ELF-1 (cell line): ENCODE results near the gene CBFA2T3.

Source experiments
- DNase-seq: peaks from one replicate; pipeline ENCODE4 v3.0.0-alpha.2; 2016; ENCODE audit warnings: low read depth, low spot score

CBFA2T3 gene

DNA sequence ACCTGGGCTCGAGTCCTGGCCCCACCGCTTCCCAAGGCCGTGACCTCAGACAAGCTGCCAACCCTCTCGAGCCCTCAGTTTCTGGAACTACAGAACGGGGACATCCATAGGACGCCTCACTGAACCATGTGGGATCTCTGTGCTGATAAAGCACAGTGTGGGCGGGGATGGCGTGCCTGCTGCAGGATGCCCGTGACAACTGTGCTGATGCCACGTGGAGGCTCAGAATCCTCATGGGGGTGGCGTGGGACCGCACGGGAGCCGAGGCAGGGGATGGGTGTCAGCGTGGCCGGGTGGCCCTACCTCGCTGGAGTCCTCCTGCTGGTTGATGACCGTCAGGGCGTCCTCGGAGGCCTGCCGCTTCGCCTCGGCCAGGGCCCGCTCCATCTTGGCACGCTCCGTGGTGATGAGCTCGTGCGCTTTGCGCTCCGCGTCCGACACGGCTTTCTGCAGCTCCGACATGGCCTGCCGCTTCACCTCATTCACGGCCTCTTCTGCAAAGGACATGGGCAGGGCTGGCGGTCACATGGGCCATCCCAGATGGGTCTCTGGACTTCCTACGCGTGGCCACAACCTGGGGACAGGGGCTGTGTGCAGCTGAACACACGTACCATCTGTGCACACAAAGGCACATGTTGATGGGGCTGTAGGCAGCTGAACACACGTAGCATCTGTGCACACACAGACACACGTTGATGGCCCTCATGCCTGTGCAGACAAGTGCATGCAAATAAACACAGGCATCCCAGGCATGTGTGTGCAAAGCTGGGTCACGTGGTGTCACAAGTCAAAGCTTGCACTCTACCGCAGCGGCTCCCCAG, 97.8 kb downstream of the CBFA2T3 start:
- no peak for DNase-seq

DNA sequence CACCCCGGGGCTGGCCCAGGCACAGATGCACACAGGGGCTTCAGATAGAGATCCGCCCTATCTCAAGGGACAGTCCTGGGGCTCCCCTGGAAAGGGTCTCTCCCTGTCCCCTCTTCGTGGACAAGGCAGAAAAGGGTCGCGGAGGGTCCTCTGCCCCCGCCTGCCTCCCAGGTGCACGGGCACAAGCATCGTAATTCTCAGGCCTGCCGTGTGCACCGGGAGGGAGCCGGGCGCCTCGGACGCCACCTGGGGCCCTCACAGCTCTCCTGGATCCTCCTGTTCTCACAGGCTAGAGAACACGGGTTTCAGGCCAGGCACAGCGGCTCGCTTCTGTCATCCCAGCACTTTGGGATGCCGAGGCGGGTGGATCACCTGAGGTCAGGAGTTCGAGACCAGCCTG, 98.7 kb downstream of the CBFA2T3 start:
- no peak for DNase-seq

DNA sequence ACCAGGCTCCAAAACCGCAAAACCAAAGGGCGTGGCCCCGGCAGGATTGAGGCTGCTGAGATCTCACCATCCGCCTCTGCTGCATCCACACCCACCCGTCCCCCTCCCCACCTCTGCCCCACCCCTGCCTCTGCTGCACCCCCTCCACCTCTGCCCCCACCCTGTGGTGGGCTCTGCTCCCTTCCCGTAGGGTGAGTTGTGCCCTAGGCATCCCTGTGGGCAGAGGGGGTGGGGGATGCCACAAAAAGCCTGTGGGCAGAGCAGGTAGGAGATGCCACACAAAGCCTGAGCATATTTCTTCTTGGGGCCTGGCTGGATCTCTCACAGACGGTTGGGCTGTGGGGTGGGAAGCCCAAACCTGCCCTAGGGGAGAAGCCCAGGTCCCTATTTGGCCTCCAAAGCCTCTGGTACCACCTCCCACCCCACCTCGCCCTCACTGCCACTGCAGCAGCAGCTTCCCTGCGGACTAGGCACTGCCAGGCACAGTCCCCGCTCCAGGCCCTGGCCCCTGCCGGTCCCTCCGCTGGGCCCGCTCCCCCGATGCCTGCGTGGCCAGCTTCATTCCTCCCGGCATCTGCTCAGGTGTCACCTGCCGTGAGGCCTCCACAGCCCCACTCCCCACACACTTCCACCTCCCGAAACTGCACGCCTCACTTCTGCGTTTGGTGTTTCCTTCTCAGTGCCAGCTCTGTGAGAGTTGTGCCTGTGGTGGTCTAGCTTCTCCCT, 99.3 kb downstream of the CBFA2T3 start:
- no peak for DNase-seq

DNA sequence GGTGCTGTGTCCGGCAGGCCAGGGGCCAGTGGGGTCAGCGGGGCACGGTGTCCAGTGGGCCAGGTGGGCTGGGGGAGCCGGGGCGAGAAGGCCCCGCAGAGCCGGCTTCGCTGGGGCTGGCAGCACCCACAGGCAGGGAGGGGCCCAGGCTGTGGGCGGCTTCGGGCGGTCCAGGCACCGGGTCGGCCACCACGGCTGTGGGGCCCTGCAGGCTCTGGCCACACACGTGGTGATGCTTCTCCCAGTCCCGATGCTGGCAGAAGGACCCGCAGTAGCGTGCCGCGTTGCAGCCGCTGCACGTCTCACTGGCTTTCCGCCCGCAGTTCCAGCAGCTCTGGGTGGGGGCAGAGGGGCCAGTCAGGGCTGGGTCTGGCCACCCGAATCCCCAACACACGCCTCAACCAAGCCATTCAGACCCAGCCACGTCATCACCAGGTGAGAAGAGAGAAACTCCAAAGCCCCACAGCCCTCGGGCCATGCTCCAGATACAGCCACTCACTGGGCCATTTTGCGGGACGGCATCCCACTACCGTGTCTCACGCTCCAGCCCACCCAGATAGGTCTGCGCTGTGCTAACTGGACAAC, 100.0 kb downstream of the CBFA2T3 start:
- DNase-seq = no peak

DNA sequence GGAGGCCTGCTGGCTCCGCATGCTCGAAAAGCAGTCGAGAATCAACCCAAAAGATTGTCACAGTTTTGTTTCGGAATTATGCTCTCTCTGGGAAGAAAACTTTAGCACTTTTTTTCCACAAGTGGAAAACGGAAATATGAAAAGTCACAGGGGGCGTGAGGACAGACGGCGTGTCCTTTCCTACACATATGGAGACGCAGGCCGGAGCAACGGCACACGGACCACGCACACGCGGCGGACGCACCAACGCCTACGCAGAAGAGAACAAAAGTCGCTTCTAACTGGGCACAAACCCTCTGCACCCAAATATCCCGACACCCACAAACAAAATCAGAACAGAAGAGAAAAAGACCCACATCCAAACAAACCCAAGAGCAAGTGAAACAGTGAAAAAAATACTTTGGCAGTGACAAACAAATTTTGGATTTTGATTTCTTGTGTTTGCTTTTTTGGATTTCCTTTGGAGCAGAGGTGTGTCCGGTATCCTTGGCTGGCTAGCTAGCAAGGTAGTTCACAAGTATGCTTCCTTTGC, 101.2 kb downstream of the CBFA2T3 start:
- DNase-seq = no peak

DNA sequence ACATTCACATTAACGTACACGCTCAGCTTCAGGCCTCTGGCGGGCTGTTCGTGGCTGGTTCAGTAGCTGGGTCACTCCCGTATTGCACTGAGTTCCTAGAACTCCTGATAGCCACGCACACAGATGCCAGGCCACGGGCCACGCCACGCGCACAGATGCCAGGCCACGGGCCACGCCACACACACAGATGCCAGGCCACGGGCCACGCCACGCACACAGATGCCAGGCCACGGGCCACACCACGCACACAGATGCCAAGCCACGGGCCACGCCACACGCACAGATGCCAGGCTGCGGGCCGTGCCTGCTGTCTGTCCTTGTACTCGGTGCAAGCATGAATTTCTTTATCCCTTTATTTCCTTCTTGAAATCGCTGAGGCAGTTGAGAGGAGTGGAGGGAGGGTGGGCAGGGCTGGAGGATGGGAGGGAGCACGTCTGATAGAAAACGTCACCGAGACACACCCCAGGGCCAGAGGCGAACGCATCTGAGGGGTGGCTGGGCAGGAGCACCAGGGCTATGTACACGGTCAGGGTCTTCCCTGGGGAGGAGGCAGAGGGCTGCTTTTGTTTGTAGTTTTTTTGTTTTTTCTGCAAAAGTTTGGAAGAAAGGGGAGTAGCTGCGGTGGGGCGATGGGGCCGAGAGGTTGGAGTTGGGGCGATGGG, 101.9 kb downstream of the CBFA2T3 start:
- DNase-seq = no peak

DNA sequence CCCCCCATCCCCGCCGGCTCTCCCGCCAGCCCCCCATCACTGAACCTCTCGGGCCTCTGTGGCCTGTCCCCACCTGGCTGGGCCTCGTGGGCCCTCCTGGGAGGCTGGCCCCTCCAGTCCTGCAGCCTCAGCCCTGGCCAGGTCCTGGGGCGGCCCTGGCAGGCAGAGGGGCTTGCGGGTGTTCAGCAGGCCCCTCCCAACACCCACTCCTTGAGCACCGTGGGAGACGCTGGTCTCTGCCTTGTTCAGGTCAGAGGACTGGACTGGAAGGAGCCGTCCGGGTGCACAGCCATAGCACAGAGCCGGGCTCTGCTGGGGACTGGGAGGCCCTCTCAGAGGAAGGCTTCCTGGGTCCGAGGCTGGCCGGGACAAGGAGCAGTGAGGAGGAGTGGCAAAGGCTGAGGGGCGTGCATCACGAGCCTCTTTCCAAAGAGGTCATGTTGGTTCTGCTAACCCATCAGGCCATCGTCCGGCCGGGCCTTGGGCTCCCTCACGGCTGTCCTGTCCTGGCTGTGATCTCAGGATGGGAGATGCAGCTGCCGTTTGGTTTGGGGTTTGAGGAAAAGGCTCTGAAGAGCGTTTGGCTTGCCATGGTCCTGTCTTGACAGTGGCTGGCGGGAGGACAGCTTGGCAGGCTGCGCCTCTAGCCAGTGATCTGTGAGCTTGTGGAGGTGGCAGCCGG, 104.2 kb downstream of the CBFA2T3 start:
- DNase-seq = no peak

DNA sequence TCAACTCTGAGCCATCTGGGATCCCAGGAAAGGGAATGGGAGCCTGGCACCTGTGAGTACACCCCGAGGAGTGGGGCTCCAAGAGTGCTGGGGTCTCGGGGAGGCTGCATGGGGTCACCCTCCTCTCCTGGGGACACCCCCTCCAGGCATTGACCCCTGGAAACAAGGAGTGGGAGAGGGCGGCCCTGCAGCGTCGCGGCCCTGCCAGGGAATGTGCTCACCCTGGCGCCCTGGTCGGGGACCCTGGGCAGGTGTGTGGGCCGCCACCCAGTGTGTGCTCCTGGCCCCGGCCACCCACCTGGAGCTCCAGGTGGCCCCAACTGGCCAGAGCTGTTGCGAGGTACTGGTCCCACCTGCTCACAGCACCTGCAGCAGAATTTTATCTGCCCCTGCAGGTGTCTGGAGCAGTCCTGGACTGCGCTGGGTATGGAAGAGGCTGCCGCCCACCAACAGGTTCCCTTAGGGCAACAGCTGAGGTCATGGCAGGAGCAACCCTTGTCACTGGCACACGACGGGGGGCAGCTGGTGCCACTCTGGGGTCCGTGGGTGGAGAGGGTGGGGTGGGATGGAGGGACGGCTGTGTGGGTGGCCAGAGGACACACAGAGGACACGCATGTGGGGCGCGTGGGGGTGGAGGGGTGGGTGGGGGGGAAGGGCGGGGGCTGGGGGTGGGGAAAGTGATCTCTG, 105.1 kb downstream of the CBFA2T3 start:
- DNase-seq = no peak

DNA sequence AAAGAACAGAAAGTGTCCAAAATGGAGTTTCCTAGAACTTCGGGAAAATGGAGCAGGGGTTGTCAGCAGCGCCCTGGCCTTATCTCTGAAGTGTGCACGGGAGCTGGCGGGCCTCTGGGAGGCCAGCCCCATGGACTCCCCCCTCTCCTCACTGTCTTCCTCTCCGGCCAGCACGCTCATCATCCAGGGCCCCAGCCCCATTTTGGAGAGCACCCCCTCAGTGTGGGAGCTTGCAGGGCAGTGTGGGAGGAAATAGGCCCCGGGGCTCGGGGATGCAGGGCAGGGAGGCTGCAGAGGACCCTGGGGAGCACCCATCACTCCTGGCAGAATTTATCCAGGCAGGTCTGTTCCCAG, 105.7 kb downstream of the CBFA2T3 start:
- no peak for DNase-seq

DNA sequence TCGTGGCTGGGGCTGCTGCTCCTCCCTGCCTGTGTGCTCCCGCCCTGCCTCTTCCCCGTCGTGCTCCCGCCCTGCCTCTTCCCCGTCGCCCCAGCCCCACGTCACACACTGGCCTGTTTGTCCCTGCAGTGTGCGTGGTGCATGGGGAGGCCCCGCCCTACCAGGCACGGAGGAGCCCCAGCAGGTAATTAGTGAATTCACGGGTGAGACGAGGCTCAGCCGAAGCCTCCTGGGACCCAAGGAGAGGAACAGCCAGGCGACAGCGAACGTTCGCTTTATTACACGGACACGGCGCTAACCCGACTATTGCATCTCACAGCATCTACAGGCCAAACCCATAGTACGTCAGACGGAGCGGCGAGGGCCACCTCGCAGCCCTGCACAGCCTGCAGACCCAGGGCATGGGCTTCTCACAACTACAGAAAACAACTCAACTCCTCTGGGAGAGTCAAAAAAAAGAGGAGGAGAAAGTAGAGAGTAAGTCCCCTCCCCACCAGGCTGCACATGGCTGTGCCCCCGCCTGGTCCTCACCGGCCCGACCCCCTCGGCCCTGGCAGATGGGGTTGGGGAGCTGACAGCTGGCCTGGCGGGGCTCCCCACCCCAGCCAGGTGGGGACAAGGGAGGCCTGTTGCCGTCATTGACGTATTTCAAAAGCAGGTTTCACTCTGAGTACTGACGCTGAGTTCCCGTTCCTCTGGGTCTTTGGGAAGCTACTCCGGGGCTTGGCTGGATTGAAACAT, 106.2 kb downstream of the CBFA2T3 start:
- DNase-seq = no peak

DNA sequence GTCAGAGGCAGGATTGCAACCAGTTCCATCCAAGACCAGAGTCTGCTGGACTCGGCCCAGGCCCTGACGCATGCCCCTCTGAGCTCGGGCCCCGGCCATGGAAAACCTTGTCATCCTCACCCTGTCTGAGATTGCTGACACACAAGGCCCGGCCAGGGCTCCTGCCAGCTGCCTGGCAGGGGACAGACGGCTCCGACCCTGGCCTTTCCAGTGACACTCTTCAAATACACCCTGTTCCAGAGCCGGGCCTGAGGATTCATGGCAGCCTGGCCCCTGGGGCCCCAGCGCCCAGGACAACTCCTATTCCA, 107.4 kb downstream of the CBFA2T3 start:
- no peak for DNase-seq

DNA sequence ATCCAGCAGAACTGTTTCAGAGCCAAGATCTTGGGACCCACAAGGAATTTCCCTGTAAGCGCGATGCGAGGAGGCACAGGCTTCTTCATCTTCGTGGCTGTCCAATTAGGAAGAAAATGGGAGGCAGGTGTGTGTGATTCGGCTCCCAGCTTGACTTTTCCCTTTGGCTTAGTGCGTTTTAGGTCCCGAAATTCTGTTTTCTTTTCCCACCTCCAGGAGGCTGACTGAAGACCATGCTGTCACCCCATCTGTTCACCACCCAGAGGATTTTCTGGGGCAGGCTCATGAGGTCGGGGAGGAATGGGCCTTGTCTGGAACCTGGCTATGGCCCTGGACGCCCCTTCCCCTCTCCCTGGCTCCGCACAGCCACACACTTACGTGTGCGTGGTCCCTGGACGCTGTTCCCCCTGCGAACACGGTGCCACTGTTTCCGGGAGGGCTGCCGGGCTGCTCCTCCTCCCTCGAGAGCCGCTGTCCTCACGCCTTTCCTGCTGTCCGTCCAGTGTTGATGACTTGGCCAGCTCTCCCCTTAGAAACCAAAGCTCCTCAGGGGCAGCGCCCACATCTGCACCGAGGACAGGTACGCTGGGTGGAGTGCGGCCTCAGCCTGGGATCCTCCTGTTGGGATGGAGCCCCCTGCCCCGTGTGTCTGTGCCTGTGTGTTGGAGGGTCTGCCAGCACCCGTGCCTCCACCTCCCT, 107.9 kb downstream of the CBFA2T3 start:
- DNase-seq = no peak

DNA sequence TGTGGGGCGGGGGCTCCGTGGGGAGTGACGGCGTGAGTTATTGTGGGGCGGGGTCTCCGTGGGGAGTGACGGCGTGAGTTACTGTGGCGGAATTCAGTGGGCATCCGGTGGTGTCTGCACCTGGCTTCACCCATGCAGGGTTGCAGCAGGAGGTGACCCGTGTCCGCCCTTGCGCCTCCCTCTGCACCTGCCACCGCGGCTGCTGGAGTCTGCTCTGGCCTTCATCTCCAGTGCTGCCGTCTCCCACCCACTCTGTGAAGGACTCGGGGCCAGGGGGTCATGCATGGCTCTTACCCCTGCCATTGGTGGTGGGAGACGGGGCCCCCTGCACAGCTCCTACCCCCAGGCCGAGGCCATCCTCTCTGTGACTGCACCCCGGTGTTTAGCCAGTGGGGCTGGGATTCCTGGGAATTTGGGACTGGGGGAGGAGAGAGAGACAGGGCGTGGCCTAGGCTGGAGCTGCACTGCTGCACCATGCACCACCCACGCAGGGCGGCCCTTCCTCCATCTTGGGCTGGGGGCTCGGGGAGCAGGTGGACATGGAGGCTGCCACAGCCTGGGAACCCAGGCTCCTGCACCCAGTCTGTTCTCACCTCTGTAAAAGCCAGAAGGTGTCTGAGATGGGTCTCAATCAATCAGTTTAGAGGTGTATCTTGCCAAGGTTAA, 109.3 kb downstream of the CBFA2T3 start:
- no peak for DNase-seq

DNA sequence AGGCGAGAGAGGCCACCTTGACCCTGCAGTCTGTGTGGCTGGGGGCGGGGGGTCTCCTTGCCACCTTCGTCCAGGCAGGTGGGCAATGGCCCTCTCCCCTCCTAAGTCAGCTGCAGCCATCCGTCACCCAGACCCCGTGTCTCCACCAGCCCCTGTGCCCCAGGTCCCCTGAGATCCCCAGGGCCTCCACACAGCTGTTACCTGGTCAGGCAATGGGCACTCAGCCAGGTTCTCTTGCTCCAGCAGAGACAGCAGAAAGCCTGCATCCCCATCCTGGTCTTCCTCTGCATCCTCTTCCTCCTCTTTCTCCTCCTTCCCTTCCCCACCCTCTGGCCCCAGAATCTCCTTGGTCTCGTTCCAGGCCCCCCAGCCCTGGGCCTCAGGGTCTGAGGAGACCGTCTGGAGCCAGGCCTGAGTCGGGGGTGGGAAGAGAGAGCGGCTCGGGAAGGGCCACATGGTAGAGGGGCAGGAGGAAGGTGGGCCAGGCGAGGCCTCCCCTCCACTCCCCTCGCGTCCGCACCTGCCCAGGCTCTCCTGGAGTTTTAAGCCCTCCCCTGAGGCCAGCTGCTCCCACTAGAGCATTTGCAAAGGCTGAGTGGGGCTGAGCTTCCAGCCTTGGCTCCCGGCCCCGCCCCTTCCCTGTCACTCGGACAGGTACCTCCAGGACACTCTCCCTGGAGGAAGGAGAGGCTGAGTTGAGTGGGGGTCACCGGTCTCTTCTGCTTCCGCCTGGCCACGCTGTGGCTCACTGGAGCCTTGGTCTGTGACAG, 110.7 kb downstream of the CBFA2T3 start, which contains the start of gene PABPN1L:
Gene PABPN1L (minus strand): TSS at position 510 of the 770 bp plus-strand sequence. CDS start 54 bp downstream, at position 456.
- DNase-seq = no peak

DNA sequence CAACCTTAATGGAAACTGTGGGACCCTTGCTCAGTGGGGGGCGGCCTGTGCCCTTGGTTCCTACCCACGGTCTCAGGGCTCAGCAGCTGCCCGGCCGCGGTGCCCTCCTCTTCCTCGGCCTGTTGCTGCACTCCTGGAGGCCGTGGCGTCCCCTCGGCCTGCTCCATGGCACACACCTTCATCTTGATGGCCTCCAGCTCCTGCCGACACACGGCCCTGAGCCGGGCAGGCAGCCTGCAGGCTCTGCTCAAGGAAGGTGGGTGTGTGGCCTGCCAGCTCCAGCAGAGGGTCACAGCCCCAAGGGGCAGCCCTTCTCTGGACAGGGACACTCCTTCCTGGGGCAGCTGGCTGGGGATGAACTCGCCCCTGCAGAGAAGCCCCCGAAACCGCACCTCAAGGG, 111.3 kb downstream of the CBFA2T3 start:
- no peak for DNase-seq

DNA sequence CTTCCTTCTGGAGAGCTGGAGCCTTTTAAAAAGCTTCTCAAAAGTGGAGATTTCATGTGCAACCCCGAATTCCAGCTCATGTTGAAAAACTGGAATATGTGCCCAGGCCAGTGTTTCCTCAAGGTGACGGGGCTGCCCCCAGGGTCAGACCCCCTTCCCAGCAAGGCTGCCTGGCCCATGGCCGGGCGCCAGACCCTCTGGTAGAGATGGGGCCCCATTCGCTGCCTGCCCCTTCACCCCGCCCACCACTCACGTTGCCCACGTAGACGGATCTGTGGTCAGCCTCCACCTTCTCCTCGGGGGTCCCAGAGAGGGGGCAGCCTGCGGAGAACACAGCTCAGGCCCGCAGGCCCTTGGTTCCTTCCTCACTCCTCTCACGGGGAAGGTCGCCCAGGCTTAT, 111.7 kb downstream of the CBFA2T3 start:
- no peak for DNase-seq

DNA sequence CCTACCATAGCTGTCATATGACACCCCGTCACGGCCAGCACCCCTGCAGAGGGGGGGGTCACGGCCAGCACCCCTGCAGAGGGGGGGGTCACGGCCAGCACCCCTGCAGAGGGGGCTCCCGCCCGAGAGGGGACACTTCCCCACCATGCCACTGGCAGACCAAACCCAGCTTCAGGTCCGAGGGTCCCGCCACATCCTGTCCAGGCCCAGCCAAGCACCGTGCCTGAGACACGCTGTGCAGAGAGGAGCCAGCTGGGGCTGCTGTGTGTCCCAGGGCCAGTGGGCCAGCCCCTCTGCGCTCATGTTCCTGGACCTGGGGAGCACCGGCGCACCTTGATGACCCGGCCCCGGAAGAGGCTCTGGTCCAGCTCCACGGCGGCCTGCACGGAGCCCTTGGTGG, 112.5 kb downstream of the CBFA2T3 start:
- DNase-seq = no peak

DNA sequence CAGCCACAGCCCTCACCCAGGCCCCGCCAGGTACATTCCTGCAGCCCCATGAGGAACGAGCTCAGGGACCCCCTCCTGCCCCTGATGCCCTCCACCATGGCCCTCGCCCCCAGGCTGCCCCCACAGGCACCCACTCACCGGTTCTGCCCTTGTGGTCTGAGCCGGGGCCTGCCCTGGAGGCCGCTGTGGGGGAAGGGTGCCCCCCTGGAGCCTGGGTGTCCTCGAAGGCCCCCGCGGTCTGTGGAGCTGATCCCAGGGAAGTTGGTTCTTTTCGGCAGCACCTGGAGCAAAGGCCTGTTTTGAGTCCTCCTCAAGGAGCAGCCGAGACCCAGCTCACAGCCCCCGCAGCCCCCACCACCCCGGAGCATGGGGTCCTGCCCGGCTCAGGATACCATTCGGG, 112.9 kb downstream of the CBFA2T3 start:
- DNase-seq = no peak
